IMR-90 (cell line): Measurements from ENCODE around the gene AAR2. TPM values are rescaled to one million over a fixed set of nuclear protein-coding genes. Genes with fewer than 3 reads are reported as not detected.

Experiments used
- ATAC-seq: fragments of 200-7000 bp; cut with Tn5 transposase; 2 replicates; pipeline ENCODE4 v1.9.1; 2020; ENCODE audit warnings: low read depth, mild to moderate bottlenecking, moderate library complexity
- BruUV-seq: library from RNA; stranded (reverse); fragments of 400-500 nt; replicated peaks from 2 replicates; lab custom pipeline; 2021; lab: Mats Ljungman, UMichigan
- CTCF ChIA-PET: fragments of 300-600 bp; formaldehyde crosslinking; extraction: SDS; loops from one replicate; lab custom pipeline; 2021; ENCODE audit warnings: antibody characterized with exemption; lab: Yijun Ruan, JAX
- POLR2A ChIA-PET: fragments of 300-600 bp; sonication (Branson Sonifier 250); formaldehyde crosslinking; loops from one replicate; lab custom pipeline; 2022; ENCODE audit warnings: antibody characterized with exemption; ENCODE audit not compliant: unreplicated experiment; lab: Charles Lee
- DNase-seq: peaks from one replicate; pipeline ENCODE4 v3.0.0; 2013
- H2AFZ ChIP-seq: replicated peaks from 2 replicates; pipeline ENCODE3; 2013; ENCODE audit warnings: low read length, mild to moderate bottlenecking; ENCODE audit not compliant: poor library complexity
- H2AK5ac ChIP-seq: 2 replicates; pipeline ENCODE4 v1.6.1; 2013; ENCODE audit warnings: low read depth, low read length, inconsistent platforms
- H2AK9ac ChIP-seq: replicated peaks from 2 replicates; pipeline ENCODE3; 2013; ENCODE audit warnings: mild to moderate bottlenecking, low read depth, low read length, moderate library complexity; ENCODE audit not compliant: poor library complexity
- H2BK120ac ChIP-seq: 2 replicates; pipeline ENCODE4 v1.6.1; 2013; ENCODE audit warnings: low read depth, low read length, inconsistent platforms
- H2BK15ac ChIP-seq: 3 replicates; pipeline ENCODE4 v1.6.1; 2013; ENCODE audit warnings: low read depth, low read length, inconsistent platforms
- H2BK20ac ChIP-seq: 2 replicates; pipeline ENCODE4 v1.6.1; 2013; ENCODE audit warnings: low read depth, mild to moderate bottlenecking, inconsistent platforms, low read length, moderate library complexity
- H2BK5ac ChIP-seq: 2 replicates; pipeline ENCODE4 v1.6.1; 2013; ENCODE audit warnings: mild to moderate bottlenecking, low read depth, low read length, inconsistent platforms; ENCODE audit not compliant: poor library complexity, severe bottlenecking
- H3K14ac ChIP-seq: replicated peaks from 2 replicates; pipeline ENCODE4 v1.6.1; 2013; ENCODE audit warnings: low read depth, low read length, inconsistent platforms
- H3K18ac ChIP-seq: 2 replicates; pipeline ENCODE4 v1.6.1; 2013; ENCODE audit warnings: low read depth, low read length, control low read depth
- H3K23ac ChIP-seq: 2 replicates; pipeline ENCODE4 v1.6.1; 2013; ENCODE audit warnings: low read depth, low read length, inconsistent platforms
- H3K27ac ChIP-seq: 2 replicates; pipeline ENCODE4 v1.5.1; 2013; ENCODE audit warnings: mild to moderate bottlenecking, control low read depth, low read length; ENCODE audit not compliant: insufficient read depth
- H3K27me3 ChIP-seq: 2 replicates; pipeline ENCODE4 v1.6.1; 2013; ENCODE audit warnings: low read length; ENCODE audit not compliant: control insufficient read depth, insufficient read depth
- H3K36me3 ChIP-seq: 2 replicates; pipeline ENCODE4 v1.6.1; 2013; ENCODE audit warnings: low read length, mixed read lengths; ENCODE audit not compliant: control insufficient read depth, insufficient read depth
- H3K4ac ChIP-seq: 2 replicates; pipeline ENCODE4 v1.6.1; 2013; ENCODE audit warnings: low read depth, low read length, inconsistent platforms
- H3K4me1 ChIP-seq: 2 replicates; pipeline ENCODE4 v1.6.1; 2013; ENCODE audit warnings: low read length, mixed read lengths; ENCODE audit not compliant: control insufficient read depth, insufficient read depth
- H3K4me2 ChIP-seq: 2 replicates; pipeline ENCODE4 v1.6.1; 2013; ENCODE audit warnings: low read depth, mild to moderate bottlenecking, control low read depth, low read length, moderate library complexity
- H3K4me3 ChIP-seq: 2 replicates; pipeline ENCODE4 v1.5.1; 2013; ENCODE audit warnings: low read depth, mild to moderate bottlenecking, control low read depth, low read length, moderate library complexity; ENCODE audit not compliant: insufficient read depth
- H3K56ac ChIP-seq: 2 replicates; pipeline ENCODE4 v1.6.1; 2013; ENCODE audit warnings: low read length, inconsistent platforms; ENCODE audit not compliant: insufficient read depth; ENCODE audit errors: extremely low read depth
- H3K79me1 ChIP-seq, 2 experiments: 2 replicates each; pipeline ENCODE4 v1.6.1; 2013; ENCODE audit warnings: low read length in 2 of 2, inconsistent platforms in 1 of 2, low read depth in 1 of 2
- H3K9ac ChIP-seq: 2 replicates; pipeline ENCODE4 v1.6.1; 2013; ENCODE audit warnings: low read depth, low read length, control low read depth
- H3K9me1 ChIP-seq: 2 replicates; pipeline ENCODE4 v1.6.1; 2013; ENCODE audit warnings: low read length, inconsistent platforms; ENCODE audit not compliant: insufficient read depth
- H3K9me3 ChIP-seq: 2 replicates; pipeline ENCODE4 v1.6.1; 2013; ENCODE audit warnings: low read length; ENCODE audit not compliant: control insufficient read depth, insufficient read depth
- H4K20me1 ChIP-seq: 2 replicates; pipeline ENCODE4 v1.6.1; 2013; ENCODE audit warnings: low read length, inconsistent platforms; ENCODE audit not compliant: insufficient read depth
- H4K5ac ChIP-seq: 2 replicates; pipeline ENCODE4 v1.6.1; 2013; ENCODE audit warnings: mild to moderate bottlenecking, low read depth, low read length, control low read depth
- H4K8ac ChIP-seq, 2 experiments: 2 replicates each; pipeline ENCODE4 v1.6.1; 2013; ENCODE audit warnings: low read depth in 2 of 2, low read length in 2 of 2, control low read depth in 1 of 2, inconsistent platforms in 1 of 2
- H4K91ac ChIP-seq: 2 replicates; pipeline ENCODE4 v1.6.1; 2013; ENCODE audit warnings: low read depth, low read length, inconsistent platforms; ENCODE audit not compliant: insufficient read depth
- BHLHE40 ChIP-seq: fragments of 150-350 bp; IDR thresholded peaks from 2 replicates; pipeline ENCODE4 v1.6.1; 2016; ENCODE audit warnings: mild to moderate bottlenecking, low read depth, low read length
- CEBPB ChIP-seq: IDR thresholded peaks from 2 replicates; pipeline ENCODE4 v1.6.1; 2012; ENCODE audit warnings: low read depth, low read length, improper control_type of control experiment
- CHD1 ChIP-seq: IDR thresholded peaks from 2 replicates; pipeline ENCODE4 v1.6.1; 2012; ENCODE audit warnings: low read depth, low read length, improper control_type of control experiment
- FOS ChIP-seq: fragments of 150-350 bp; IDR thresholded peaks from 2 replicates; pipeline ENCODE4 v1.6.1; 2016; ENCODE audit warnings: low read depth, low read length
- MAFK ChIP-seq: IDR thresholded peaks from 2 replicates; pipeline ENCODE4 v1.6.1; 2012; ENCODE audit warnings: low read depth, low read length, improper control_type of control experiment
- MXI1 ChIP-seq: IDR thresholded peaks from 2 replicates; pipeline ENCODE4 v1.6.1; 2012; ENCODE audit warnings: low read depth, mild to moderate bottlenecking, low read length, moderate library complexity, borderline replicate concordance
- NFE2L2 ChIP-seq: fragments of 150-350 bp; IDR thresholded peaks from 2 replicates; pipeline ENCODE4 v1.6.1; 2016; ENCODE audit warnings: low read depth, mild to moderate bottlenecking, low read length
- POLR2A ChIP-seq: IDR thresholded peaks from 2 replicates; pipeline ENCODE4 v1.6.1; 2012; ENCODE audit warnings: mild to moderate bottlenecking, low read depth, low read length
- RAD21 ChIP-seq: IDR thresholded peaks from 2 replicates; pipeline ENCODE4 v1.6.1; 2012; ENCODE audit warnings: low read length, improper control_type of control experiment
- RCOR1 ChIP-seq: IDR thresholded peaks from 2 replicates; pipeline ENCODE4 v1.6.1; 2012; ENCODE audit warnings: mild to moderate bottlenecking, low read length, improper control_type of control experiment; ENCODE audit not compliant: insufficient replicate concordance
- RFX5 ChIP-seq: IDR thresholded peaks from 2 replicates; pipeline ENCODE4 v1.8.0; 2012; ENCODE audit warnings: low read depth, mild to moderate bottlenecking, low read length, moderate library complexity
- SMC3 ChIP-seq: fragments of 150-350 bp; IDR thresholded peaks from 2 replicates; pipeline ENCODE4 v1.6.1; 2016; ENCODE audit warnings: low read depth, mild to moderate bottlenecking, antibody characterized with exemption, low read length, moderate library complexity
- WGBS, 2 experiments: methylation state at CpG; one replicate each; pipeline versions ENCODE4 v1.1.5 to v1.1.7; 2013; ENCODE audit warnings: missing lambda C conversion rate in 2 of 2; ENCODE audit not compliant: insufficient read length in 1 of 2; ENCODE audit errors: extremely low coverage in 2 of 2; 5-methylcytosine and 5-hydroxymethylcytosine counted together
- dilution Hi-C: fragments of 300-500 bp; cut with HindIII; formaldehyde crosslinking; loops from one replicate; pipeline ENCODE4 v1.14.3; 2018; ENCODE audit warnings: low sequenced_read_pairs; ENCODE audit not compliant: unreplicated experiment
- in situ Hi-C: fragments of 300-500 bp; cut with MboI; formaldehyde crosslinking; loops from 3 replicates; pipeline ENCODE4 v1.14.3; 2019; ENCODE audit warnings: low sequenced_read_pairs, inconsistent platforms, mixed read lengths
- intact Hi-C: fragments of 100-400 bp; cut with micrococcal nuclease; formaldehyde crosslinking; loops from 2 replicates; pipeline ENCODE4 v1.10.0; 2022
- polyA plus RNA-seq, 3 experiments: library from polyadenylated mRNA; depleted of rRNA; stranded (reverse); fragments of >200 nt; gene quantifications; 2 replicates each; pipeline ENCODE4 v1.2.3, GENCODE V29; 2012; ENCODE audit warnings: low replicate concordance in 1 of 3
- total RNA-seq: library from RNA; depleted of rRNA; stranded (reverse); fragments of >200 nt; gene quantifications from 2 replicates; pipeline ENCODE4 v1.2.3, GENCODE V29; 2012
- TF ChIP-seq, protein P1 (sequence below): conservative IDR thresholded peaks from 2 replicates; pipeline ENCODE4 v1.5.1; 2012; ENCODE audit warnings: mild to moderate bottlenecking, low read depth, low read length, improper control_type of control experiment
- TF ChIP-seq, protein P2 (sequence below): fragments of 150-350 bp; IDR thresholded peaks from 2 replicates; pipeline ENCODE4 v1.6.1; 2016; ENCODE audit warnings: low read depth, mild to moderate bottlenecking, low read length, moderate library complexity, borderline replicate concordance
- TF ChIP-seq, protein P3 (sequence below): fragments of 150-350 bp; IDR thresholded peaks from 2 replicates; pipeline ENCODE4 v1.6.1; 2017; ENCODE audit warnings: mild to moderate bottlenecking, antibody characterized with exemption, low read length, low read depth

The AAR2 gene
- total and polyA plus RNA-seq, 2 of the 4 experiments (the other 2 are of a cell fraction) = 28.2 to 35.8 TPM

DNA sequence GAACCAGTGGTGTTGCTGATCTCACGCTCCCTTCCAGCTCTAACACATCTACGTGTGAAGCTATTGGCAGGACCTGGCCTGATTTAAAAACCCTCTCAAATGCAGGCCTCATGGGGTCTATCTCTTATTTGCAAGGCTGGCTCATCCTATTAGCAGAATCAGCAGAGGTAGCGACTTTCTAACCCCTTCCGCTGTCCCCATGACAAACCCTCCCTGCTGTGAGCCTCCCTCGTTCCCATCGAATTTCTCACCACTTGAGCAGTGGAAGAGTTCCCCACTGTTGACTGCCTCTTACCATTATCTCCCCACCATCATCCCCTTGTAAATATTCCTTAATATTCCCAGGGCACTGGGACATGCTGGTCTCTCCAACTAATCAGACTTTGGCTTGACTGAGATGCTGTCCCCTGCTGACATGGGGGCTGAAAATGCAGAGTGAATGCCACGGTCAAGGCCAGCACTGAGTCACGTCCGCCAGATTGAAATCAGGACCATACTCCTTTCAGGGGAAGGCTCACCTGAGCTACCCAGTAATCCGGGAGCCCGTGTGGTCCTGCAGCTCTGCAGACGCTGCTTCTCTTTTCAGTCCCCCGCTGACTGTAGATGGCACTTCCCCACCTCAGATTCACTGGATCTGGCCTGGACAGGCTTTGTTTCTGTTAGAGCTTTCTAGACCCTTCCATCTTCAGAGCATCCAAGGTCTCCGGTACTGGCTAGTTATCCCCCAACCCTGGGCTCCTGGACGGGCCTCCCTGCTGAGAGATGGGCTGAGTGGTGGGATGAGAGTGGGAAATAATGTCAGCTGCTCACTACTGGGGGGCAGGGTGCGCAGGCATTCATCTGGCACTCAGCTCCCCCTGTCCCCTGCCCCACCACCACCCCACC lies 23.1 kb downstream of the AAR2 start:
- Histone ChIP-seq H4K20me1 (no peaks in the 10 kb centered on the region), H3K4me3 (no peak overlapping the region), H4K8ac (no peak overlapping the region), H3K14ac (no peak overlapping the region), H3K4ac (no peak overlapping the region), H3K36me3 (peaks cover 18% of the 10 kb centered on the region), H3K4me2 (no peak overlapping the region), H3K9me3 (no peaks in the 10 kb centered on the region), H2BK5ac (no peak overlapping the region), H3K9ac (no peak overlapping the region), H2AK5ac (no peak overlapping the region), H3K27ac (no peak overlapping the region), H2BK20ac (no peak overlapping the region), H3K56ac (no peak overlapping the region), H3K23ac (no peak overlapping the region), H2BK120ac (no peak overlapping the region), H2AK9ac (no peak overlapping the region), H3K79me1 (peaks cover 0 to under 1% of the 10 kb centered on the region in 2 experiments; a peak in 1 of 4 replicates), H2BK15ac (no peak overlapping the region), H4K91ac (no peak overlapping the region), H3K9me1 (0 out of 2 replicates have a peak, but pooled peaks cover 5% of the 10 kb centered on the region), H2AFZ (no peak overlapping the region), H3K4me1 (no peaks in the 10 kb centered on the region), H3K18ac (no peak overlapping the region), H4K5ac (no peak overlapping the region), H3K27me3 (peaks cover 5% of the 10 kb centered on the region; the same call in 1 of the 2 replicates)
- POLR2A ChIA-PET = no interaction called here
- in situ Hi-C loops = no loop called here
- dilution Hi-C loops = no loop called here
- intact Hi-C loops = no loop called here
- CTCF ChIA-PET = no interaction called here
- BruUV-seq = no TSS peak
- ATAC-seq (no peak), DNase-seq (no peak)
- WGBS, 2 experiments = 31% methylated on average over 9 of the region's 16 CpGs; no CpG with 5 or more reads in 1 of the 2 experiments
- TF ChIP-seq RFX5 = no peak
- TF ChIP-seq SMC3 = no peak
- no peak for TF ChIP-seq POLR2A
- no peak for TF ChIP-seq NFE2L2
- no peak for TF ChIP-seq RAD21
- TF ChIP-seq, protein P1, sequence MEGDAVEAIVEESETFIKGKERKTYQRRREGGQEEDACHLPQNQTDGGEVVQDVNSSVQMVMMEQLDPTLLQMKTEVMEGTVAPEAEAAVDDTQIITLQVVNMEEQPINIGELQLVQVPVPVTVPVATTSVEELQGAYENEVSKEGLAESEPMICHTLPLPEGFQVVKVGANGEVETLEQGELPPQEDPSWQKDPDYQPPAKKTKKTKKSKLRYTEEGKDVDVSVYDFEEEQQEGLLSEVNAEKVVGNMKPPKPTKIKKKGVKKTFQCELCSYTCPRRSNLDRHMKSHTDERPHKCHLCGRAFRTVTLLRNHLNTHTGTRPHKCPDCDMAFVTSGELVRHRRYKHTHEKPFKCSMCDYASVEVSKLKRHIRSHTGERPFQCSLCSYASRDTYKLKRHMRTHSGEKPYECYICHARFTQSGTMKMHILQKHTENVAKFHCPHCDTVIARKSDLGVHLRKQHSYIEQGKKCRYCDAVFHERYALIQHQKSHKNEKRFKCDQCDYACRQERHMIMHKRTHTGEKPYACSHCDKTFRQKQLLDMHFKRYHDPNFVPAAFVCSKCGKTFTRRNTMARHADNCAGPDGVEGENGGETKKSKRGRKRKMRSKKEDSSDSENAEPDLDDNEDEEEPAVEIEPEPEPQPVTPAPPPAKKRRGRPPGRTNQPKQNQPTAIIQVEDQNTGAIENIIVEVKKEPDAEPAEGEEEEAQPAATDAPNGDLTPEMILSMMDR = no peak
- no peak for TF ChIP-seq CEBPB
- no peak for TF ChIP-seq CHD1
- TF ChIP-seq RCOR1 = no peak
- TF ChIP-seq, protein P2, sequence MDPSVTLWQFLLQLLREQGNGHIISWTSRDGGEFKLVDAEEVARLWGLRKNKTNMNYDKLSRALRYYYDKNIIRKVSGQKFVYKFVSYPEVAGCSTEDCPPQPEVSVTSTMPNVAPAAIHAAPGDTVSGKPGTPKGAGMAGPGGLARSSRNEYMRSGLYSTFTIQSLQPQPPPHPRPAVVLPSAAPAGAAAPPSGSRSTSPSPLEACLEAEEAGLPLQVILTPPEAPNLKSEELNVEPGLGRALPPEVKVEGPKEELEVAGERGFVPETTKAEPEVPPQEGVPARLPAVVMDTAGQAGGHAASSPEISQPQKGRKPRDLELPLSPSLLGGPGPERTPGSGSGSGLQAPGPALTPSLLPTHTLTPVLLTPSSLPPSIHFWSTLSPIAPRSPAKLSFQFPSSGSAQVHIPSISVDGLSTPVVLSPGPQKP = no peak
- no peak for TF ChIP-seq BHLHE40
- TF ChIP-seq MAFK = no peak
- TF ChIP-seq MXI1 = no peak
- TF ChIP-seq, protein P3, sequence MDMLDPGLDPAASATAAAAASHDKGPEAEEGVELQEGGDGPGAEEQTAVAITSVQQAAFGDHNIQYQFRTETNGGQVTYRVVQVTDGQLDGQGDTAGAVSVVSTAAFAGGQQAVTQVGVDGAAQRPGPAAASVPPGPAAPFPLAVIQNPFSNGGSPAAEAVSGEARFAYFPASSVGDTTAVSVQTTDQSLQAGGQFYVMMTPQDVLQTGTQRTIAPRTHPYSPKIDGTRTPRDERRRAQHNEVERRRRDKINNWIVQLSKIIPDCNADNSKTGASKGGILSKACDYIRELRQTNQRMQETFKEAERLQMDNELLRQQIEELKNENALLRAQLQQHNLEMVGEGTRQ = no peak
- TF ChIP-seq FOS = no peak
